K562 (cell line): ENCODE data around the gene ABLIM2.

ENCODE experiments used
- HDGF ChIP-seq: fragments of 450-650 bp; IDR thresholded peaks from 2 replicates; pipeline ENCODE4 v1.6.1; 2016
- HNRNPH1 ChIP-seq: fragments of 200-400 bp; formaldehyde crosslinking; optimal IDR thresholded peaks from 2 replicates; pipeline ENCODE3; 2017; ENCODE audit warnings: low read depth, mild to moderate bottlenecking, low read length, moderate library complexity
- JUND ChIP-seq, 2 experiments: IDR thresholded peaks; 2 replicates in 1 of 2; 3 replicates in 1 of 2; pipeline ENCODE4 v1.6.1; 2011; ENCODE audit warnings: borderline replicate concordance in 2 of 2, low read depth in 2 of 2, low read length in 2 of 2, improper control_type of control experiment in 1 of 2, missing biosample characterization in 1 of 2, missing genetic modification characterization in 1 of 2, missing genetic modification reagents in 1 of 2
- KDM4B ChIP-seq, 2 experiments: fragments of 450-650 bp in 1 of 2; sonication (generic) in 1 of 2; IDR thresholded peaks; 2 replicates each; pipeline ENCODE4 v1.6.1; 2016 to 2017; ENCODE audit warnings: borderline replicate concordance in 2 of 2, antibody characterized with exemption in 1 of 2, low read depth in 1 of 2, mild to moderate bottlenecking in 1 of 2
- KDM5B ChIP-seq: fragments of 200-600 bp; sonication (generic); IDR thresholded peaks from 2 replicates; pipeline ENCODE4 v1.6.1; 2012; ENCODE audit warnings: low read depth, mild to moderate bottlenecking, moderate library complexity, low read length, control low read depth, inconsistent platforms; ENCODE audit not compliant: insufficient replicate concordance
- NEUROD1 ChIP-seq: fragments of 150-350 bp; IDR thresholded peaks from 2 replicates; pipeline ENCODE4 v1.6.1; 2014; ENCODE audit warnings: borderline replicate concordance, low read length, low read depth; ENCODE audit not compliant: partially characterized antibody
- PHF8 ChIP-seq: fragments of 200-600 bp; sonication (generic); IDR thresholded peaks from 2 replicates; pipeline ENCODE4 v1.6.1; 2012; ENCODE audit warnings: mixed run types, mild to moderate bottlenecking, inconsistent platforms, low read length, moderate library complexity, borderline replicate concordance
- POLR2A ChIP-seq: fragments of 450-650 bp; conservative IDR thresholded peaks from 2 replicates; pipeline ENCODE4 v1.6.1; 2016
- ZNF75A ChIP-seq: fragments of 450-650 bp; formaldehyde crosslinking; IDR thresholded peaks from 2 replicates; pipeline ENCODE4 v1.4.0; 2020; ENCODE audit warnings: mild to moderate bottlenecking
- TF ChIP-seq, protein P1 (sequence below): fragments of 450-650 bp; formaldehyde crosslinking; IDR thresholded peaks from 2 replicates; pipeline ENCODE4 v1.4.0; 2020; ENCODE audit warnings: mild to moderate bottlenecking, moderate library complexity

GRCh38 chr4:8174970-8175369 is 16.4 kb upstream of the ABLIM2 start:
- no peak for TF ChIP-seq HNRNPH1
- TF ChIP-seq PHF8, result no peak
- TF ChIP-seq, protein P1, sequence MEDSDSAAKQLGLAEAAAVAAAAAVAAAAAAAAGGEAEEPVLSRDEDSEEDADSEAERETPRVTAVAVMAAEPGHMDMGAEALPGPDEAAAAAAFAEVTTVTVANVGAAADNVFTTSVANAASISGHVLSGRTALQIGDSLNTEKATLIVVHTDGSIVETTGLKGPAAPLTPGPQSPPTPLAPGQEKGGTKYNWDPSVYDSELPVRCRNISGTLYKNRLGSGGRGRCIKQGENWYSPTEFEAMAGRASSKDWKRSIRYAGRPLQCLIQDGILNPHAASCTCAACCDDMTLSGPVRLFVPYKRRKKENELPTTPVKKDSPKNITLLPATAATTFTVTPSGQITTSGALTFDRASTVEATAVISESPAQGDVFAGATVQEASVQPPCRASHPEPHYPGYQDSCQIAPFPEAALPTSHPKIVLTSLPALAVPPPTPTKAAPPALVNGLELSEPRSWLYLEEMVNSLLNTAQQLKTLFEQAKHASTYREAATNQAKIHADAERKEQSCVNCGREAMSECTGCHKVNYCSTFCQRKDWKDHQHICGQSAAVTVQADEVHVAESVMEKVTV (CRISPR knock-in tag), result no peak
- no peak for TF ChIP-seq KDM5B
- no peak for TF ChIP-seq KDM4B (IDR thresholded peaks at IDR 0.05; ENCODE audit: borderline replicate concordance in 2 of 2, low read depth in 1 of 2)
- TF ChIP-seq JUND (IDR thresholded peaks at IDR 0.05; ENCODE audit: borderline replicate concordance, low read depth, low read length), result no peak
- TF ChIP-seq JUND (tag; IDR thresholded peaks at IDR 0.05; ENCODE audit: borderline replicate concordance, low read depth, low read length), result no peak
- no peak for TF ChIP-seq ZNF75A (CRISPR knock-in tag)
- no peak for TF ChIP-seq HDGF
- no peak for TF ChIP-seq NEUROD1
- TF ChIP-seq POLR2A, result no peak
